ENCODE data around the gene HP1BP3. TPM values are rescaled to one million over a fixed set of nuclear protein-coding genes. Genes with fewer than 3 reads are reported as not detected.
A peak's percentile ranks its signal among the peaks of the same experiment; 100 is the strongest.

HP1BP3 gene
- total RNA-seq, 1 experiment from 2014 or later: 251 TPM

GRCh38 chr1:20698195-20698910 is 88.8 kb downstream of the HP1BP3 start:
- ChIA-PET CTCF (no interaction called here), POLR2A (ENCODE audit: unreplicated experiment) (no interaction called here)
- Histone ChIP-seq H3K79me2 (ENCODE audit: low read depth) (no peaks in the 10 kb centered on the region), H3K4me1 (replicated peaks; ENCODE audit: insufficient read depth) (peaks cover 5% of the 10 kb centered on the region; the same call in 1 of the 2 replicates), H3K4me3 (no peak overlapping the region), H2AFZ (no peak overlapping the region), H3K27me3 (ENCODE audit: insufficient read depth, low read depth) (no peaks in the 10 kb centered on the region), H4K20me1 (ENCODE audit: insufficient read depth) (no peaks in the 10 kb centered on the region), H3K9me3 (ENCODE audit: insufficient read depth, low read depth) (no peaks in the 10 kb centered on the region), H3K9me2 (ENCODE audit: insufficient read depth) (no peaks in the 10 kb centered on the region), H3F3A (ENCODE audit: insufficient read depth, low read depth) (no peaks in the 10 kb centered on the region; the same call in 1 of the 2 replicates), H3K36me3 (ENCODE audit: low read depth) (no peaks in the 10 kb centered on the region), H3K27ac (no peak overlapping the region), H3K4me2 (no peak overlapping the region)
- BruUV-seq (replicated peaks): no TSS peak
- TF ChIP-seq CTCF (conservative IDR thresholded peaks at IDR 0.05): no peak
- TF ChIP-seq EZH2 (IDR thresholded peaks at IDR 0.05; ENCODE audit: low read depth): no peak
- no peak for DNase-seq
- intact Hi-C loops (cut with micrococcal nuclease; ENCODE audit: unreplicated experiment): loop anchor here (5.0 kb wide), 1 partner anchor 34 kb away; the partner anchor contains the start of gene SH2D5

GRCh38 chr1:20697563-20697962 is 89.5 kb downstream of the HP1BP3 start:
- no peak overlapping the region for H2AFZ ChIP-seq
- no peaks in the 10 kb centered on the region for H3K79me2 ChIP-seq (ENCODE audit: low read depth)
- no peaks in the 10 kb centered on the region for H3K9me2 ChIP-seq (ENCODE audit: insufficient read depth)
- CTCF ChIA-PET: interaction anchor here (1.0 to 1.2 kb wide), 3 partner anchors 8 to 554 kb away, joined by 3 to 4 read pairs (median 4); no protein-coding TSS in a partner anchor
- intact Hi-C loops (cut with micrococcal nuclease; ENCODE audit: unreplicated experiment): loop anchor here (5.0 kb wide), 1 partner anchor 35 kb away; the partner anchor contains the start of gene SH2D5
- no peak overlapping the region for H3K4me3 ChIP-seq
- no peak for TF ChIP-seq EZH2 (IDR thresholded peaks at IDR 0.05; ENCODE audit: low read depth)
- no peak for TF ChIP-seq CTCF (conservative IDR thresholded peaks at IDR 0.05)
- POLR2A ChIA-PET (ENCODE audit: unreplicated experiment): no interaction called here
- no peak for DNase-seq
- H3K4me2 ChIP-seq: peak overlapping the region; percentile 93
- peaks cover 5% of the 10 kb centered on the region; the same call in 1 of the 2 replicates for H3K4me1 ChIP-seq (replicated peaks; ENCODE audit: insufficient read depth)
- no peaks in the 10 kb centered on the region for H3K27me3 ChIP-seq (ENCODE audit: insufficient read depth, low read depth)
- no TSS peak for BruUV-seq (replicated peaks)
- no peaks in the 10 kb centered on the region for H4K20me1 ChIP-seq (ENCODE audit: insufficient read depth)
- H3K9me3 ChIP-seq (ENCODE audit: insufficient read depth, low read depth): no peaks in the 10 kb centered on the region
- no peak overlapping the region for H3K27ac ChIP-seq
- no peaks in the 10 kb centered on the region; the same call in 1 of the 2 replicates for H3F3A ChIP-seq (ENCODE audit: insufficient read depth, low read depth)
- no peaks in the 10 kb centered on the region for H3K36me3 ChIP-seq (ENCODE audit: low read depth)

- Histone ChIP-seq H3F3A (ENCODE audit: insufficient read depth, low read depth) (no peaks in the 10 kb centered on the region; the same call in 1 of the 2 replicates), H2AFZ (peak overlapping the region; percentile 83), H3K79me2 (ENCODE audit: low read depth) (no peaks in the 10 kb centered on the region), H3K36me3 (ENCODE audit: low read depth) (no peaks in the 10 kb centered on the region), H3K4me1 (replicated peaks; ENCODE audit: insufficient read depth) (peaks cover 5% of the 10 kb centered on the region; the same call in 1 of the 2 replicates), H3K27me3 (ENCODE audit: insufficient read depth, low read depth) (no peaks in the 10 kb centered on the region), H3K4me3 (peak overlapping the region; percentile 65; the same call in 1 of the 2 replicates), H3K9me2 (ENCODE audit: insufficient read depth) (no peaks in the 10 kb centered on the region), H3K4me2 (peak overlapping the region; percentile 93), H3K9me3 (ENCODE audit: insufficient read depth, low read depth) (no peaks in the 10 kb centered on the region), H3K27ac (peak overlapping the region; percentile 53; the same call in 1 of the 2 replicates), H4K20me1 (ENCODE audit: insufficient read depth) (no peaks in the 10 kb centered on the region)
- POLR2A ChIA-PET (ENCODE audit: unreplicated experiment): interaction anchor here (0.6 to 0.7 kb wide), 2 partner anchors 285 to 498 kb away, joined by 3 to 6 read pairs; no protein-coding TSS in a partner anchor
- intact Hi-C loops (cut with micrococcal nuclease; ENCODE audit: unreplicated experiment): loop anchor here (1.0 to 5.0 kb wide), 2 partner anchors 36 to 499 kb away; partner anchors contain the start of gene SH2D5
- peak; percentile 67 to 90 for DNase-seq
- no TSS peak for BruUV-seq (replicated peaks)
- no peak for TF ChIP-seq EZH2 (IDR thresholded peaks at IDR 0.05; ENCODE audit: low read depth)
- TF ChIP-seq CTCF (conservative IDR thresholded peaks at IDR 0.05): peak; percentile 84
- CTCF ChIA-PET: interaction anchor here (0.6 to 1.2 kb wide), 13 partner anchors 9 to 1279 kb away, joined by 3 to 12 read pairs (median 4); no protein-coding TSS in a partner anchor
Observed at GRCh38 chr1:20696397-20697333, 90.4 kb downstream of the HP1BP3 start.

Data from PC-9 (cell line).